Karpas-422 (cell line): Measurements from ENCODE around the gene TUSC2. TPM values are rescaled to one million over a fixed set of nuclear protein-coding genes. Genes with fewer than 3 reads are reported as not detected.

Source experiments
- DNase-seq: peaks from one replicate; pipeline ENCODE4 v3.0.0-alpha.2; 2015
- H2AFZ ChIP-seq: fragments of 200-600 bp; sonication (generic); 2 replicates; pipeline ENCODE4 v1.6.1; 2014; ENCODE audit warnings: antibody characterized with exemption, low read length, mixed read lengths
- H3K27ac ChIP-seq: fragments of 200-600 bp; sonication (generic); 2 replicates; pipeline ENCODE4 v1.5.1; 2014; ENCODE audit warnings: mild to moderate bottlenecking, low read length, moderate library complexity
- H3K27me3 ChIP-seq: fragments of 200-600 bp; sonication (generic); 2 replicates; pipeline ENCODE4 v1.6.1; 2014; ENCODE audit warnings: low read length, mixed read lengths
- H3K36me3 ChIP-seq: fragments of 200-600 bp; sonication (generic); 2 replicates; pipeline ENCODE4 v1.6.1; 2014; ENCODE audit warnings: low read length, mixed read lengths; ENCODE audit not compliant: insufficient read depth
- H3K4me1 ChIP-seq: fragments of 200-600 bp; sonication (generic); 2 replicates; pipeline ENCODE4 v1.6.1; 2014; ENCODE audit warnings: mild to moderate bottlenecking, low read length, mixed read lengths
- H3K4me2 ChIP-seq: fragments of 200-600 bp; sonication (generic); 2 replicates; pipeline ENCODE4 v1.6.1; 2014; ENCODE audit warnings: low read length, low read depth, mild to moderate bottlenecking; ENCODE audit not compliant: poor library complexity, severe bottlenecking
- H3K4me3 ChIP-seq: fragments of 200-600 bp; sonication (generic); 2 replicates; pipeline ENCODE4 v1.5.1; 2014; ENCODE audit warnings: mild to moderate bottlenecking, antibody characterized with exemption, low read length, mixed read lengths
- H3K79me2 ChIP-seq: fragments of 200-600 bp; sonication (generic); 2 replicates; pipeline ENCODE4 v1.6.1; 2014; ENCODE audit warnings: mild to moderate bottlenecking, low read length, mixed read lengths
- H3K9ac ChIP-seq: fragments of 200-600 bp; sonication (generic); 2 replicates; pipeline ENCODE4 v1.6.0; 2014; ENCODE audit warnings: low read length
- H3K9me2 ChIP-seq: fragments of 200-600 bp; sonication (generic), shearing (Covaris generic); replicated peaks from 2 replicates; pipeline ENCODE4 v1.6.0; 2014; ENCODE audit warnings: mild to moderate bottlenecking, low read length, moderate library complexity; ENCODE audit not compliant: insufficient read depth
- H3K9me3 ChIP-seq: fragments of 300-700, 200-600 bp; sonication (generic); 2 replicates; pipeline ENCODE4 v1.6.1; 2014; ENCODE audit warnings: low read length, mixed read lengths
- H4K20me1 ChIP-seq: fragments of 200-600 bp; sonication (generic); 2 replicates; pipeline ENCODE4 v1.6.1; 2014; ENCODE audit warnings: mild to moderate bottlenecking, antibody characterized with exemption, low read length, low read depth; ENCODE audit not compliant: insufficient read depth
- total RNA-seq: library from RNA; depleted of rRNA; stranded (reverse); fragments of >200 nt; shearing (Covaris generic); gene quantifications from 2 replicates; pipeline ENCODE4 v1.2.3, GENCODE V29; 2014; ENCODE audit warnings: low replicate concordance

TUSC2 gene
- total RNA-seq, 1 experiment from 2014 or later = 38.1 TPM

DNA sequence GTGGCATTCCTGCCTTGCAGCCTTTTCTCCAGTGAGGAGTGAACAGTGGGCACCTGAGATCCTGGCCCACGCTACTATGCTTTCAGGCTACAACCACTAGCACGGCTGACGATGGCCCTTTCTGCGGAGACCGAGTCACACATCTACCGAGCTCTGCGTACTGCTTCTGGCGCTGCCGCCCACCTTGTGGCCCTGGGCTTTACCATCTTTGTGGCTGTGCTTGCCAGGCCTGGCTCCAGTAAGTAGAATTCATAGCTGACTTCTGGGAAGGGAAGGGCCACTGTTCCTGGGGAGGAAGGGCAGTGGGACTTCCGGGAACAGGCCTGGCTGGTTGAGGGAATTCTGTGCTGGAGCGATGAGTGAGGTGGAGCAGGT lies 23.3 kb upstream of the TUSC2 start:
- Histone ChIP-seq H3K4me1 (peaks cover 36% of the 10 kb centered on the region), H3K27me3 (no peaks in the 10 kb centered on the region), H4K20me1 (no peaks in the 10 kb centered on the region; the same call in 1 of the 2 replicates), H3K36me3 (peaks cover 8% of the 10 kb centered on the region; the same call in 1 of the 2 replicates), H3K27ac (no peak overlapping the region), H3K4me3 (peak overlapping the region; percentile 85), H3K9me2 (no peaks in the 10 kb centered on the region), H3K9ac (peak overlapping the region; percentile 88), H3K4me2 (peak overlapping the region; percentile 99), H3K79me2 (peaks cover 36% of the 10 kb centered on the region), H2AFZ (peak overlapping the region; percentile 34; the same call in 1 of the 2 replicates), H3K9me3 (no peaks in the 10 kb centered on the region)
- DNase-seq = no peak

DNA sequence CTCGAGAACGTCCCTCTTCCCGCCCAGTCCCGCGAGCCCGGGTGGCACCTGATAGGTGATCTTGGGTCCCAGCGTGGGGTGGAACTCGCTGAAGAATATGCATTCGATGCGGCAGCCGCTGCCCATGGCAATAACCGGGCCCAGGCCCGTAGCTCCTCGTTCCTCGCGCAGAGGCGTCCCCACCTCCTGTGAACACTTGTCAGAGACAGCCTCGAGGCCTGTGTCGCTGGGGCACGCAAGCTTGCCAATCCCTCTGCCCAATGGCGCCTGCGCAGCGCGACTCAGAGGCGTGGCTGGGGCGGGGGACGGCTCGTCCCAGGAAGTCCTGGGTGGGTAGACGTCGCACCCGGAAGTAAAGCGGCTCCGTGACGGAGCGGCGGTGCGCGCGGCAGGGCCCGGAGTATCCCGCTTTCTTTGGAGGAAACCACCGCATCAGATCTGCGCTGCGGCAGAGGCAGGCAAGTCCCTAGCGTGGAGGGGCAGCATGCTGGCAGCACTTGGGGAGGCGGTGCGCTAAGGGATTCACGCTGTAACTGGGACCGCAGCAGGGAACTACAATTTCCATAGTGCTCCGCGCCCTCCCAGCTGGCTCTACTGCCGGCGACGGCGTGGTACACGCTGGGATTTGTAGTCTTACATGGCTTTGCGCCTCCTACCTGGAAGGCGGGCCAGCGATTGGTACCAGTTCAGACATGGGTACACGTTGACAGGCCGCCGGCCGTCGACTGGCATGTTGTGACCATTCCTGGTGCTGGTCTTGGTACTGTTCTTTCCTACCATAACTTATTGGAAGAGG lies 22.7 kb upstream of the TUSC2 start, which contains the start of the genes CYB561D2 and NPRL2:
Gene CYB561D2, plus strand, starts transcription at position 336 of the 796 bp plus-strand sequence. CDS start 572 bp downstream, outside the sequence.
Gene NPRL2, minus strand, starts transcription at position 249 of the 796 bp plus-strand sequence. Its CDS starts 123 bp downstream, at position 126.
- peaks cover 8% of the 10 kb centered on the region; the same call in 1 of the 2 replicates for H3K36me3 ChIP-seq

DNA sequence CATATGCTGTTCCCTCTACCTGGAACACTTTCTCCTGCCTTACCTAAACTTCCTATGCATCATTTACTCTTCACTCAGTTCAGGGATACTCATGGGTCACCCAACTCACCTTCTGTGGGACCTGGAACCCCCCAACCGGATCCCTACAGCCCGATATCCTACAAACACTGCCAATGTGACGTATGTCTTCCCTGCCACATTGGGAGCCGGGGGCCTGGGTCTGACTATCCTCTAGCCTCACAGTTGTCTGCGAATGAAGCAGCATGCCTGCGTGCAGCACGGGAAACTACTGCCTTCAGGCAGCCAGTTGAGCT lies 22.1 kb upstream of the TUSC2 start:
- no peak for DNase-seq
- peak overlapping the region; percentile 99 for H3K4me2 ChIP-seq
- peak overlapping the region; percentile 34 for H2AFZ ChIP-seq
- H3K4me1 ChIP-seq = peaks cover 35% of the 10 kb centered on the region
- H3K9me3 ChIP-seq = no peaks in the 10 kb centered on the region
- peak overlapping the region; percentile 88 for H3K9ac ChIP-seq
- peaks cover 3% of the 10 kb centered on the region; the same call in 1 of the 2 replicates for H3K36me3 ChIP-seq
- H4K20me1 ChIP-seq = no peaks in the 10 kb centered on the region; the same call in 1 of the 2 replicates
- peaks cover 26% of the 10 kb centered on the region for H3K79me2 ChIP-seq
- H3K27ac ChIP-seq = peak overlapping the region; percentile 22; the same call in 1 of the 2 replicates
- no peaks in the 10 kb centered on the region for H3K27me3 ChIP-seq
- H3K9me2 ChIP-seq = no peaks in the 10 kb centered on the region
- peak overlapping the region; percentile 85 for H3K4me3 ChIP-seq

More for the DNA sequence above, 22.7 kb upstream of the TUSC2 start, which contains the start of the genes CYB561D2 and NPRL2:
- Histone ChIP-seq H3K9ac (peak within 1 kb of the TSS; percentile 88), H4K20me1 (no peaks in the 10 kb centered on the region; the same call in 1 of the 2 replicates), H3K4me1 (peaks cover 33% of the 10 kb centered on the region), H3K4me3 (peak within 1 kb of the TSS; percentile 85), H3K9me2 (no peaks in the 10 kb centered on the region), H3K27ac (peak within 1 kb of the TSS; percentile 42; the same call in 1 of the 2 replicates), H3K27me3 (no peaks in the 10 kb centered on the region), H2AFZ (peak within 1 kb of the TSS; percentile 34), H3K79me2 (peaks cover 30% of the 10 kb centered on the region), H3K9me3 (no peaks in the 10 kb centered on the region), H3K4me2 (peak within 1 kb of the TSS; percentile 99)
- peak; percentile 98 for DNase-seq

DNA sequence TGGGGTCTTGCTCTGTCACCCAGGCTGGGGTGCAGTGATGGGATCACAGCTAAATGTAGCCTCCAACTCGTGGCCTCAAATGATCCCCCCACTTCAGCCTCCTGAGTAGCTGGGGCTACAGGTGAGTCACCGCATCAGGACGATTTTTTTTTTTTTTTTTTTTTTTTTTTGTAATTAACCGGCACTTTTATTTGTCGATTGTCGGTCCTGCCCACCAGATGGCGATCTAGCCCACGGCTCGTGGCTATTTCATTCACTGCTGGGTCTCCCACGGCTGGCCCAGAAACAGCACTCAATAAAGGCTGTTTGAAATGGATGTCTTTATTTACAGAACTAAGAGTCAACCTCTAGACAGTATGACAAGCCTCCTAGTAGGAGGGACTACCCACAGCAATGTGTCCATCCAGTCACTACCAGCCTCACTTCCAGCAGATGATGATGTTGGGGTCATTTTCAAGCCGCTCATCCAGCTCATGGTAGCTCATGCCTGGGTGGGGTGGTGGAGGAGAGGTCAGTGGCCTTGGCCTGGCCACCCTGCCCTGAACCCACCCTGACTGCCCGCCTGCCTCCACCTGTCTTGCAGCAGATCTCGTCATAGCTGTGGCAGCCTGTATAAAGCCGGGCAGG lies 19.3 kb upstream of the TUSC2 start:
- peak; percentile 93 for DNase-seq
- Histone ChIP-seq H4K20me1 (no peaks in the 10 kb centered on the region), H2AFZ (no peak overlapping the region), H3K9ac (no peak overlapping the region), H3K4me3 (no peak overlapping the region), H3K27ac (no peak overlapping the region), H3K9me3 (no peaks in the 10 kb centered on the region), H3K4me2 (no peak overlapping the region), H3K27me3 (no peaks in the 10 kb centered on the region), H3K9me2 (no peaks in the 10 kb centered on the region), H3K79me2 (peaks cover 24% of the 10 kb centered on the region), H3K4me1 (peaks cover 35% of the 10 kb centered on the region), H3K36me3 (no peaks in the 10 kb centered on the region)

DNA sequence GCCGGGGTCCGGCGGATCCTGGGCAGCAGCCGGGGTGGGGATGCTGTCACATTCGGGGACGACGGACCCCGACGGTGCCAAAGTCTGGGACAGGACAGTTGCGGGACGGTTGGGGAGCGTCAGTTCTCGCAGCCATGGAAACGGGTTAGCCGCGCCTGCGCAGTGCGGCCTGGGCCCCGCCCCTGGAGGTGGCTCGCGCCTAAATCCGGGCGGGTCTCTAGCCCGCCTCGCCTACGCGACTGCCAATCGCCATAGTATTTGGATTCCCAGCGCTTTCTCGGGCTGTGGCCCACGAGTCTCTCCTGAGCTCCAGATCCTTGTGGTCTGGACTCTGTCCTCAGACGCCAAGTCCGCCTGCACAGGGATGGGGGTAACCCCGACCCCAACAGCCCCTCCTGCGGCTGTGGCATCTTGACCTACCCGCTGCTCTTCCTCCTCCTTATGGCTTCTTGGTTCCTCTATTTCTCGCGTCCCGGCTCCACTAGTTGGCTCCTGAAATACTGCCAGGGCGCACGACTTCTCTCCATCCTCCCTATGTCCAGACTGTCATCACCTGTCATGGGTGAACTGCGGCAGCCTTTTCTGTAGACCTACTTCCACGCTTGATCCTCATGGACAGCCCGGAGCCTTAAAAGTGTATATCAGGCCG lies 17.7 kb upstream of the TUSC2 start, which contains the start of gene ZMYND10:
Gene ZMYND10, minus strand, starts transcription at position 147 of the 649 bp plus-strand sequence. CDS start 153 bp downstream, outside the sequence.
- no peaks in the 10 kb centered on the region for H3K36me3 ChIP-seq
- no peaks in the 10 kb centered on the region for H3K27me3 ChIP-seq
- no peaks in the 10 kb centered on the region for H3K9me2 ChIP-seq
- H3K9ac ChIP-seq = no peak within 1 kb of the TSS
- H3K27ac ChIP-seq = no peak within 1 kb of the TSS
- peak within 1 kb of the TSS; percentile 36; the same call in 1 of the 2 replicates for H3K4me3 ChIP-seq
- no peak within 1 kb of the TSS for H2AFZ ChIP-seq
- no peaks in the 10 kb centered on the region for H4K20me1 ChIP-seq
- peak within 1 kb of the TSS; percentile 45 for H3K4me2 ChIP-seq
- H3K79me2 ChIP-seq = peaks cover 15% of the 10 kb centered on the region
- H3K4me1 ChIP-seq = peaks cover 36% of the 10 kb centered on the region
- peak; percentile 82 for DNase-seq
- H3K9me3 ChIP-seq = no peaks in the 10 kb centered on the region

DNA sequence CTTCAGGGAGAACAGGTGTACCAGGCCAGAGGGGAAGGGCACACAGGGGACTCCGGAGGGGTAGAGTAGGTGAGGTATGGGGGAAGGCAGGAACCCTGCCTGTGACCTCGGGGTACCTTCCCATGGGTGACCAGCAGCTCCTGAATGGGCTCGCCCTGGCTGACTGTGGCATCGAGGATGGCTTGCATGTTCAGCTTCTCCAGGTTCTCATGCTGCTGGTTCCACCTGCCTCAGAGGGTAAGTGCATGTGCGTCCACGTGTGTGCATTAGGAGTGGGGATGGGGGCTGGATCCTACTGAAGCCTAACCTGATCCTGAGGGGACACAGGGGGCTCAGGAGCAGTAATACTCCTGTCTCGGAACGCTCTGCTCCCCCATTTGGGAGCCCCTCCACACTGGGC lies 17.0 kb upstream of the TUSC2 start:
- no peaks in the 10 kb centered on the region for H3K9me3 ChIP-seq
- no peak for DNase-seq
- peaks cover 15% of the 10 kb centered on the region for H3K79me2 ChIP-seq
- H3K9me2 ChIP-seq = no peaks in the 10 kb centered on the region
- no peak overlapping the region for H3K9ac ChIP-seq
- no peak overlapping the region for H2AFZ ChIP-seq
- H3K27ac ChIP-seq = no peak overlapping the region
- H3K4me2 ChIP-seq = no peak overlapping the region
- no peaks in the 10 kb centered on the region for H4K20me1 ChIP-seq
- peaks cover 38% of the 10 kb centered on the region for H3K4me1 ChIP-seq
- H3K27me3 ChIP-seq = no peaks in the 10 kb centered on the region
- no peak overlapping the region for H3K4me3 ChIP-seq
- no peaks in the 10 kb centered on the region for H3K36me3 ChIP-seq

DNA sequence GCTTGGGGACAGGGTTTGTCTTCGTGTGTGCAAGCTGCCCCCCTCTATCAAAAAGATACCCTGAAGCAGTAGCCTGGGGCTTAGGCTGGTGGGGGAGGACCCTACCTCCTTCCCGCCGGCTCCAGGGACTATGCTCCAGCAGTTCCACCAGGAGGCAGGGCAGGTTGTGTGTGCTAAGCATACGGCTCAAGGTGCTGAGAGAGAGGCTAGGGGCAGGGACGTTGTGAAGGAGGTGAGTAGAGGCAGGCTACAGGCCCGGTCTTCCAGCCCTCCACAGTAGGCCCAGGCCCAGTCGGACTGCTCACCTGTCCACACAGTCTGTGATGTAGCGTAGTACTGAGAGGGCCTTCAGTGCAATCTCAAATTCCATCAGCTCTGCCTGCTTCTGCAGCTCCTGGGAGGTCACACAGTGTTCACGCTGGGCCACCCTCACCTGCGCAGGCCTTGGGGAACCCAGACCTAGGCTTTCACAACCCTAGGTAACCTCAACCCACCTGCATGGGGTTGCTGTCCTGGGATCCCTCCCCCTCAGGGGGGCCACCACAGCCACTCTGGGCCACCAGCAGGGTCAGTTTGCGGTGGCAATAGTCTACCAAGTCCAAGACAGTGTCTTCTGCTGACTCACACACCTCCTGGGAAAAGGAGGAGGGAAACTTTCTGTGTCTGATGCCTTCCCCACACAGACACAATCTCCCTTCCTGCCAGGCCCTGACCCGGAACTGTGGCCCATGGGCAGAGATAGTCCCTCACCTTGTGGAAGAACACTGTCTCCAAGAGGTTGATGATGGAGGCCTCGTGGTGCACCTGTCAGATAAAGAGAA lies 15.0 kb upstream of the TUSC2 start:
- Histone ChIP-seq H3K4me2 (no peak overlapping the region), H3K27ac (no peak overlapping the region), H2AFZ (no peak overlapping the region), H3K79me2 (peaks cover 23% of the 10 kb centered on the region), H3K27me3 (no peaks in the 10 kb centered on the region), H3K4me3 (no peak overlapping the region), H3K9ac (no peak overlapping the region), H3K9me2 (no peaks in the 10 kb centered on the region), H3K9me3 (no peaks in the 10 kb centered on the region), H3K4me1 (peaks cover 43% of the 10 kb centered on the region), H3K36me3 (no peaks in the 10 kb centered on the region), H4K20me1 (no peaks in the 10 kb centered on the region)
- no peak for DNase-seq
